ENCODE data around the gene IDH3A.

IDH3A gene

GRCh38 chr15:78149068-78149804 is at the start of gene IDH3A:
IDH3A (plus strand) TSS chr15:78149362; CDS start chr15:78149404, 42 bp downstream.
- DNase-seq = peak; percentile 94

- no peak for DNase-seq
Observed at GRCh38 chr15:78100886-78101285, 48.3 kb upstream of the IDH3A start.

DNA sequence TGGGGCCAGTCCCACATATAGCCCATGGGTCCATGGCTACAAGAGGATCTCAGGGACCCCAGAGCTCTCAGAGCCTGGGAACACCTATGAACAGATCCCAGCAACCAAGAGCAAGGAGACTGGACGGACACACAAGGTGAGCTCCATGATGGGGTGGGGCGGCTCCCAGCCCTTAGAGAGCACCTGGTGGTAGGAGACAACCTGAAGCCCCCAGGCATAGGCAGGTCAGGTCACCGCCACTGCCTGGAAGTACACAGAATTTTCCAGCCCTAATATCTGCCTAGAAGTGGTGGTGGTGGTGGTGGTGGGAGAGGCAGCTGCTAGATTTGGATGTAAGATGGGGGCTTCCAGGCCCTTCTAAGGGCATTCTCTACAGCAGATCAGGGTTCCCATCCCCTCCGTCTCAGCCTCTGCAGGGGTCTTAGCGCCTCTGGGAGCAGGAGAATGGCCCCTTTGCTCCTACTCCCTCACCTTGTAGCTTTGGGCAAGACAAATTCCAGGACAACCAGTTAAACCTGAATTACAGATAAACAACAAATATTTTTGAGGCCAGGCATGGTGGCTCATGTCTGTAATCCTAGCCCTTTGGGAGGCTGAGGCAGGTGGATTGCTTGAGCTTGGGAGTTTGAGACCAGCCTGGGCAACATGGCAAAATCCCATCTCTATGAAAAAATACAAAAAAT is 47.6 kb upstream of the IDH3A start:
- DNase-seq = no peak

- no peak for DNase-seq
Observed at GRCh38 chr15:78102211-78102610, 47.0 kb upstream of the IDH3A start.

- no peak for DNase-seq
Observed at GRCh38 chr15:78102741-78103140, 46.4 kb upstream of the IDH3A start.

DNA sequence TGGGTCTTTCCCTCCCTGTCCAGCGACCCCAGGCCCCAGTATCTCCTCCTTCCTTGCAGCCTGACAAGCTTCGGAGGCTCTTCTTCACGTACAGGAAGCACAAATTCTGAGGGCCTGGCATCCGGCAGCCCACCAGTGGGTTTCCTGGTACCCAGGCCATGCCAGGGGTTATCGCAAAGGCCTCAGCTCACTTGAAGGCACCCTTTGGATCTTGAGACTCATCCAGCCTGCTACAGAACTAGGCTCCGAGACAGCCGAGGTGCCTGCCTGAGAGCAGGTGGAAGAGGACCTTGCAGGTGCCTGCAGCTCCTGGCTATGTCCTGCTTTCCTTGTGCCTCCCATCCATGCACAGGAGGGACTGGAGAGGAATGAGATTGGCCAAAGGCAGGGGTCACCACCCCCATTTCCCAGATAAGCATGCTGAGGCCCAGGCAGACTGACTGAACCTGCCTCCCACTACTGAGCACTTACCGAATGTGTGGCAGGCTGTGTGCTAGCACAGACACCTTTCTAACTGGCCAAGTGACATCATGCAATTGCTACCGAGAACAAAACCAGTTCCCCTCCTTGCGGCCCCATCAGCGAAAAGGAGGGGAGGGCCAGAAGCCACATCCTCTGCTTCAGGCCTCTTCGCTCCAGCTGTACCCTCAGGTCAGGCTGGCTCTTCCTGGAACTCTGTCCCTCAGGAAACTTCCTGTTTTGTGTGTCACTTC is 45.6 kb upstream of the IDH3A start:
- DNase-seq = peak; percentile 93

DNA sequence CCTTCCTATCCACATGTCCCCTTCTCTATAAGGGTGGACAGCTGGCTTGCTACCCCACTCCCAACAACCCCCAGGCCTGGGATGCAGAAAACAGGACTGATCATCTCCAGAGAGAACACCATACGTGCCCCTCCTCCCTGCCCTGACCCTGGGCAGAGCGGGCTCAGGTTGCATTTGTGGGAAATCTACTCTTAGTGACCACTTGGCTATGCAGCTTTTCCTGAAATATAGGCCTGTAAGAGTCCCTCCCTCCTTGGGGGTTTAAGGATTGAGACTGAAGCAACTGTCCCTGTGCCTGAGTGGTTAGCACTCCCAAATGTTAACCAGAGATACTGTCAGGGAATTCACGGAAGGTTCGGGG is 45.1 kb upstream of the IDH3A start:
- DNase-seq = no peak

DNA sequence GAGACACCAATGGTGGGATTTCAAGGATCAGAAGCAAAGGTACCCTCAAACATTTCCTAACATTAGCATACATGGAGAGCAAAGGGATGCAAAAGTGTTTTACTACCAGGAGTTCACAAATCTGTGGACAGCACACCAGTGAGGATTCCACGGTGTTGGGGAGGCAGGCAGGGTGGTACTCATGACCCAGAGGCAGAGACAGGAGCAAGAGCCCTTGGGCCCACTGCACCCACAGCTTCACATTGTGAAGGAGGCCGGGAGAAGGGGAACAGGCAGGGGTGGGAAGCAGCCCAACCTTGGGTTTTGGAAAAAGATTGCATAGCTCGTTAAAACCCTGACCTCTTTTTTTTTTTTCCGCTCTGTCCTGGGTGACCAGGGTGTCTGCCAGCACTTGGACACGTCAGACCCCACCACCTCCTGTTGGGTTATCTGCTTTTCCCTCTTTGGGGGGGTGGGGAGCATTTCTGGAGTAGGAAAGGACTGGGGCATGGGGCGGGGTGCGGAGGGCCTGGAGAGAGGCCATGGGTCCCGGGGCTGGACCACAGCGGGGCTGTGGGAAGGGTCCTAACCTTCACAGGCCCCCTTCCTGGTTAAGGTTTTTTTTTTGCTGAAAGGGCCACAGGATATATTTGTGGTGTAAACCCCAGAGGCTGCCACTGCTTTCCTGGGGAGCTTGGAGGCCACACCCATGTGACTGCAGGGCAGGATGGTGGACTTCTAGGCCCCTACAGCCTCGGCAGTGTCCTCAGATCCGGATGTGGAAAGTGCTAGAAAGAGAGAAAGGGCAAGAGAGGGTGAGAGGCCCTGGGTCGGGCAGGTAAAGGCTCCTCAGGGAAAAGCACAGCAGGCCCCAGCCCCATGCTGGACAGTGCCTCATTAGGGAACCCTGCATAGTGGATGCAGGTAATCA is 44.3 kb upstream of the IDH3A start:
- DNase-seq = no peak

DNA sequence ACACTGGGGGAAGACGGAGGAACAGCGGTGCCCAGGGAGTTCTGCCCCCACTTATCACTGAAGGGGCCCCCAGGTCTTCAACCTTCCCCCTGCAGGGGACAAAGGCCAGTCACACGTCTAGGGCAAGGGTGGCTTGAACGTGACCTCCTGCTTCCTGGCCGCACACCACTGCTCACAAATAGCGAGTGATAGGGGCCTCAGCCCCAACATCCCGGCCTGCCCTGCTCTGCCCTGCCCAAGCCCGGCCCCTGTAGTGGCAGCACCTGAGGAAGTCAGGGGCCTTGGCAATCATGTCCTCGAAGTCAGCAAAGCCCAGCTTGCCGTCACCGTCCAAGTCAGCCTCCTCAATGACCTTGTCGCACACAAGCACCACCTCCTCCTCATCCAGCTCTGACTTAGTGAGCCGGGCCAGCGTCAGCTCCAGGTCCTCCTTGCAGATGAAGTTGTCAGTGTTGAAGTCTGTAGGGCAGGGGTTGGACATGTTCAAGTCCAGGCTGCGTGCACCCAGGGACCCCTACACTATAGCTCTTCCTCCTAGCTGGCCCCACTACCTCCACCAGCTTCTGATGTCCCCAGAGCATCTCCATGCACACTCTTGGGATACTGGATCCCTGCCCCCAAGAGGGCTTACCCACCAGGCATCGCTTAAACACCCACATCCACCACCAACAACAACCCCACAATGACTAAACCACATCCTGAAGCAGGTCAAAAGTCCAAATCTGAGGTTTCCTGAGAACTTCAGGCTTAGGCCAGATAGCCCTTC is 43.5 kb upstream of the IDH3A start:
- DNase-seq = peak; percentile 60

DNA sequence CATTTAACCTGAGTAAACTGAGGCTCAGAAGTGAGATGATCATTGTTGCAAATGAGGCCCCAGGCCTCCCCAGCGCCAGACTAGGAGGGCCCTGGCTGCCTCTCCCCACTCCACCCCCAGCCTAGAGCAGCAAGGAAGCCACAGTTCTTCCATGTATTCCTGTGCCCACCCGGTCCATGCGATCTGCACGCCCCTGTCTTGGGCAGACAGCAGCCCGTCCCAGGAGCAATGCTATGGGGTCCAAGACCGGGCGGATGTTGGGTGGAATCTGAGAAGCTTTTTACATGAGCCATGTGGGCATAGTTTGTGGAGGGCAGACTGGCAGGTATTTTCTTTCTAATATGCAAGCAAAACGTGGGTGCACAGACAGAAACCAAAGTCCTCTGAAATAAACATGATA is 41.7 kb upstream of the IDH3A start:
- DNase-seq = no peak

GRCh38 chr15:78108300-78109084 is 40.7 kb upstream of the IDH3A start:
- peak; percentile 89 for DNase-seq

GRCh38 chr15:78109156-78109555 is 40.0 kb upstream of the IDH3A start:
- no peak for DNase-seq

DNA sequence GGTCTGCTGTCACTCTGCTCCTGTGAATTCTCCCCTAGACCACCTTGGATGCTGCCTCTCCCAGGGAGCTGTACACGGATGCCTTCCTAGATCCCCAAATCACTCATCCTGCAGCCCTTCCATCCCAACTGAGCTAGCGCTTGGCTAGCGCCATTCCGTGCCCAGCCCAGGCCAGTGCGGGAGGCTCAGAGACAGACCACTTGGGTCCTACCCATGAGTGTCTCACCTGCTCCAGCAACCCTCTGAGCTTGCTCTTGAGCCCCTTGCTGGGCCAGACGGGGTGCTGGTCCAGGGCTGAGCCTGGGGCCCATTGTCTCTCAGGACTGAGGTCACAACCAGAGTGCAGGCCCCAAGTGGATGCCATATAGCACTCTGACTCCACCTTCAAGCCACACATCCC is 39.1 kb upstream of the IDH3A start:
- no peak for DNase-seq

DNA sequence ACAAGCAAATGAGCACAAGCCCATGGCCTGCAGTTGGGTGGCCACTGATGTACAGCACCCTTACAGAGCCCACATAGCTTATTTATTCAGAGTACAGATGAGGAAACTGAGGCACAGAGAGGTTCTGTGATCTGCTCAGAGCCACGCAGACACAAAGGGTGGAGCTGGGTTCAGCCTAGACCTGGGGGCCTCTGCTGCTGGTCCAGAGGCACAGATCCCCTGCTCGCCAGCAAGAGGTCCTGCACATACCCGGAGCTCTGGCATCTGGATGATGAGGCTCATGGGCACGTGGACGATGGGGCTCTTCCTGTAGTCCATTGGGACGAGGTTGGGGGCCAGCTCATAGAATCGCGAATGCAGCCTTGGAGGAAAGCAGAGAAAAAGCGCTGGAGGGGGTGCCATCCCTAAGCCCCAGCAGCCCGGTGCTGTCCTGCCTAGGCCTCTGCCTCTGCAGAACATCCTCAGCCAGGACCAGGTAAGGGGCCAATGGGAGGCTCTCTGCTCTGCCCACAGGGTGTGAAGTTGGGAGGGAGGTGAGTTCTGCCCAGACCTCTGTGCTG is 38.2 kb upstream of the IDH3A start:
- no peak for DNase-seq

GRCh38 chr15:78111788-78112187 is 37.4 kb upstream of the IDH3A start:
- no peak for DNase-seq

GRCh38 chr15:78112551-78112950 is 36.6 kb upstream of the IDH3A start:
- DNase-seq = no peak

GRCh38 chr15:78120523-78120922 is 28.6 kb upstream of the IDH3A start:
- DNase-seq = no peak

DNA sequence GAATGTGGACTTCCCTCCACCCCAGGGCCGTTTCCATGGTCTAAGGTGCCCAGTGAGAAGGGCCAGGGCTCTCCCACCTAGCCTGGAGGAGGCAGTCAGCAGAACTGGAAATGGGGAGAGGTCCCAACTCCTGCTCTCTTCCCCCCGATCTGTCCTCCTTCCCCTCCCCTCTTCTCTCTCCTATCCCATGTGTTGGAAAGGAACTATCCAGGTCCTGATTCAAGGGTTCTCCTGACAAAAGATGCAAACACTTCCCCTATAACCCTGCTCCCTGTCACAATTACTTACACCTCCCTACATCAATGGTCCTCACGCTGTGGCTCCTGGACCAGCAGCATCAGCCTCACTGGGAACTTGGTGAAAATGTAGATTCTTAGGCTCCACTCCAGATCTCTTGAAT is 23.9 kb upstream of the IDH3A start:
- no peak for DNase-seq

DNA sequence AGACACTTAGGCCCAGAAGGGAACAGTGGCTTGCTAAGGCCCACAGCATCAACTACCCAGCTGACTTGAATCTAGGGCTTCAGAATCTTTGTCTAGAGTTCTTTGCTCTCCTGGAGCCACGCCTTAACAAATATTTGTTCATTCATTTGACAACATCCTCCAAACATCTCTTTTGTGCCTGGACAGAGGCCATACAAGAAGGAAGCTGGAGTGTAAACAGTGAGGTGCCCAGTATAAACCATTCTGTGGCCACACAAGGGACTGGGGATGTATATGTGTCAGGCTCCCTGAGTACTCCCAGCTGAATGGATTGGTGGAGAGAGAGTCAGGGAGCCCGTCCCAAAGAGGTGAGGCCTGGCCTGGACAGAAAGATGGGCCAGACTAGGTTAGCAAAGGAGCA is 21.3 kb upstream of the IDH3A start:
- DNase-seq = no peak

DNA sequence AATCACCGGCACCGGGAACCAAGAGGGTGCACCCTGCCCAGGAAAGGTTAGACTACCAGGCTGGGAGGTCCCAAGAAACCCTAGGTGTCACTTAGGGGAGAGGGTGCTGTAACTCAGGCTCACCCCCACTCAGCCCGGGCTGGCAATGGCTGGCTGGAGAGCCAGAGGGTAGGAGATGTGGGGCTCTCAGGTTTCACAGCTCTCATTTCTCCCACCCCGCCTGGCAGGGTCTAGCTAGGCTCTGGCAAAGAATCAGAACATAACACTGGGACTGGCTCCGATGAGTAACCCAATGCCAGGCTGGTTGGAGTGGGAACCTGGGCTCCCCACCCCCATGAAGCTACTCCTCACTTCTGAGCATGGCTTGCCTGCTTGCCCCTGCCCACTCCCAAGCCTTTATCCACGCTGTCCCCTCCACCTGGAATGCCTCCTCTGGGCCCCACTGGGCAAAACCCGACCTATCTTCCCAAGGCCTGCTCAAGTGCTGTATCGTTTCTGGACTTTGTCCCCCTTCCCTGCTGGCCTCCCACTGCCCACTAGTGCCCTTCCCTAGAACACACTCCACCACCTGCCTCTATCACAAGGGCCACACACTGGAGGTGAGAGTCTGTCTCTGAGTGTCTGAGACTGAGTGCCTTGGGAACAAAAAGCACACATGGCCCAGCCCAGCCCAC is 19.9 kb upstream of the IDH3A start:
- DNase-seq = no peak

All from MV-4-11 (cell line).